ENCODE data around the gene ECI2.

Gene ECI2

DNA sequence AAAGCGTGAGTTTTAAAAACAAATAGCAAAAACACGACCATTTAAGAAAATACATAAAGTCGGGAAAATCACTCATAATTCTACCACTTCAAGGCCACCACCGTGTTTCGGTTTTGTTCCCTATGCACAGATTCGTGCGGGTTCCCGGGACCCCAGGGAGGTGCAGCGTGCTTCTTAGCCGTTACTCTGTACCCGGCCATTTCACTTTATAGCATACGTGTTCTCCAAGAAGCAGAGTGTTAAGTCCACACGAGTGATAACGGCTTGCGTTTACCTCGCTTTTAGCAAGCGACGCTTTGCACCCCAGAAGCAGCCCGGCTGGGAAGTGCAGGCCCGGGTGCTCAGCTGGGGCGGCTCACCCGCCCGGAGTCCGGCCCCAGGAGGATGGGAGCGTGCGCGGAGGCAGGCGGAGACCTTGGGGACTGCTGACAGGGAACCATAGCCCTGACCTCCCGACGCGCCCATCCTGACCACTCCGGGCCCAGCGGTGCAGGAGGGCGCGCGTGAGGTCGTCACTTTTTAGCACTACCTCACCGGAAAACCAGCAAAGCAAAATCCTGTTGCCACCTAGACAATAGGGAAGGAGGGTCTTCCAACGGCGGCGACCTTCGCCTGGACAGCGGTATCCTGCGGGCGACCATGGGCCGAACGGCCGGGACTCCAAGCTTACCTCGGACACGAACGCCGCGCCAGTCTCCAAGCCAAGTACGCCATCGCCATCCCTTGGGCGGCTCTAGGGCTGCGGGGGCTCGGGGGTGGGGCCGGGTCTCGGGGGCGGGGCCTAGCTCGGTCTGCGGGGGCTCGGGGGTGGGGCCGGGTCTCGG, at the start of gene ECI2:
ECI2 (minus strand) TSS at position 735 of the 824 bp plus-strand sequence; CDS start at position 720, 15 bp downstream.
- DNase-seq, result peak; percentile 39

DNA sequence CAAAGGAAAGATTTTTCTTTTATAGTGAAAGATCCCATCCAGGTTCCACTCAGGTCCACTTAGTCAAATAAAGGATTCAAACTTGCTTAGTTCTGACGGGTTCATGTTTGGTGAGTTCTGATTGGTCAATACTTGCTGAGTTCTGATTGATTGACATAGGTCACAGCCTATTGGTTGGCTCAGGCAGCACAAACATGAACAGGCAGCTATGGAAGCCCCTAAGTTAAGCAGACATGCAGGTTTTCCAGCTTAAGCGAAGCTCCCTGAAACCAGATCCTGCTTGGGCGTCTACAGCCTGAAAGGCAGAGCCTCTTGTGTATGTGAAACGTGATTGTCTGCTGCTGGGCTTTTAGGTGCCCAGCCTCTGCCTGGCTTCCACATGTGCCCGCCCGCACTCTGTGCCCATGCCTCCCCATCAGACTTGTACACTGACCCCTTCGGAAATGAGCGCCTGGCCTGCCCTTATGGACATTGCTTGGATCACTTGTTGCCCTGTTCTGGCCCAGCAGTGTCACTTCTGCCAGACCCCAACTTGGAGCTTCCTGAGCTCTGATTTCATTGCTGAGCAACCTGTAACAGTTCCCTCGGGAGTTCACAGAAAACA, 45.4 kb upstream of the ECI2 start:
- no peak for DNase-seq

GRCh38 chr6:4179960-4180651, 44.7 kb upstream of the ECI2 start:
- no peak for DNase-seq

DNA sequence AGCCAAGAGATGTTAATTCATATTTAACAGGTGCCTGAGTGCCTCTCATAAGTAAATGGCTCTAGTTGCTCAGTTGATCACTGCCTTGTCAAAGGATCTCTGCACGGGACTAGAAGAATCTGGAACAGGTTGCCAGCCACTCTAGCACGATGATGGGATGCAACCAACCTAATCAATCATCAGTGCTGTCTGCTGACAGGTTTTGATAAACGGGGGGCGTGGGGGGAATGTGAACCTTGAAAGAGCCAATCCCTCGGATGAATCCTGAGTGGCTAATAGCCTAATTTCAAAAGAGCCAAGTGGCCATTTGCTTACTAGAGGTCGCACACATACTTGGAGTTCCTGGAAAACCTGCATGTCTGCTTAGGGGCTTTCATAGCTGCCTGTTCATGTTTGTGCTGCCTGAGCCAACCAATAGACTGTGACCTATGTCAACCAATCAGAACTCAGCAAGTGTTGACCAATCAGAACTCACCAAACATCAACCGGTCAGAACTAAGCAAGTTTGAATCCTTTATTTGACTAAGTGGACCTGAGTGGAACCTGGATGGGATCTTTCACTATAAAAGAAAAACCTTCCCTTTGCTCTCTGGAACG, 43.5 kb upstream of the ECI2 start:
- no peak for DNase-seq

- DNase-seq, result no peak
Observed at GRCh38 chr6:4176907-4177306, 41.5 kb upstream of the ECI2 start.

- DNase-seq, result no peak
Observed at GRCh38 chr6:4174042-4174441, 38.7 kb upstream of the ECI2 start.

DNA sequence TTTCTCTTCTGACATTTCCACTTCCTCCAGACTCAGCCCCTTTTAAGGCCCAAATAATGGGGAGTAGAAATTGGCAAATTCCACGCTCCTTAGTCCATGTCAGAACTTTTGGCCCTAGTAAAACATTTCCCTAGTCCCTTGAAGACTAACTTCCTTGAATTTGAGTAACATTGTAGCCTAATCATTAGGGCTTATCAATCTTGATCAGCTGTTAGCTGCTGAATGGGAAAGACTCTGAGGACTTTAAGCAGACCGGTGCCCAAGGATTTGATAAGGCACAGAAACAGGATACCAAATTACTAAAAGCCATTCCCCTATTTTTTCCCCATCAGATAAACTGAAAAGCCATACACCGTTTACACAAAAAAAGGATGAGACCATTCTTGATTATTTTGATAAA, 37.0 kb upstream of the ECI2 start:
- no peak for DNase-seq

GRCh38 chr6:4170297-4170696, 34.9 kb upstream of the ECI2 start:
- no peak for DNase-seq

DNA sequence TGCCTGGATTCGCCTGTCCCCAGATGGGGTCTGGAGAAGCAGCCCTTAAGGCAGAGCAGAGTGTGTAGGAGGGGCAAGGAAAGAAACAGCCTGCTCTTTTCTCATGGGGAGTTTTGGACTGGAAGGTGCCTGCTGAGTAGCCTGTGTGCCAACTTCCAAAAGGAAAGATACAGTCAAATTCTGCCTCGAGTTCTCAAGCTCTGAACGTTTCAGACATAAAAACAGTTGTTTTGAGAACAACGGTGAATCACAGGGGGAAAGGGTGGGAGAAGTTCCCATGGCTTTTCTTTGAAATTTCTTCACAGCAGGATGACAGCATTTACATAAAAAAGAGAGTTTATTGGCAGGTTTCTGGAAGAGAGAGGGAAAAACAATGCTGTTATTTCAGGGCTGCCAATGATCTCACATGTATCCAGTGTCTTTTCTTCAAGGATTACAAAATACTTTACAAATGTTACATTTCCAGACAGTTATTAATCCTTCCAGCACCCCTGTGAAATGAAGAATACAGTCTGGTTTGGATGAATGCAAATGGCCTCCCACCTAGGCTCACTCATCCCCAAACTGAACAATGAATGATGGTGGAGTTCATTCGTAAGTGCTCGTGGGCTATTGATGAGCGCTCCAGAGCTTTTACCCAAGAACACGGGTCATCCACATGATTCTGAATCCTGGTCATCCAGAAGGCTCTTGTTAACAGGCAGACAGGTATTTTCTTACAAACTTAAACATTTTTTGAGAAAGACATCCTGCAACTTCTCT, 33.8 kb upstream of the ECI2 start:
- DNase-seq, result no peak

DNA sequence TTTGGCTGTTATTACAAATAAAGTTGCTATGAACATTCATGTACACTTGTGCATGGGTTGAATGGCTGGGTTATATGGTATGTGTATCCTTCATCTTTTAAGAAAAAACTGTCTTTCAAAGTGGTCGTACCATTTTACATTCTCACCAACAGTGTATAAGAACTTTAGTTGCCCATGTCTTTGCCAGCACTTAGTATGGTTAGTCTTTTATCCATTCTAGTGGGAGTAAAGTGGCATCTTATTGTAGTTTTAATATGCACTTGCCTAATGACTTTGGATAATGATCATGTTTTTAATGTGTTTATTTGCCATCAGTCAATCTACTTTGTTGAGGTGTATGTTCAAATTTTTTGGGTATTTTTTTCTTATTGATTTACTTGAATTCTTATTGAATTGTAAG, 32.5 kb upstream of the ECI2 start:
- no peak for DNase-seq

- no peak for DNase-seq
Observed at GRCh38 chr6:4167123-4167522, 31.7 kb upstream of the ECI2 start.

GRCh38 chr6:4164456-4164855, 29.1 kb upstream of the ECI2 start:
- no peak for DNase-seq

DNA sequence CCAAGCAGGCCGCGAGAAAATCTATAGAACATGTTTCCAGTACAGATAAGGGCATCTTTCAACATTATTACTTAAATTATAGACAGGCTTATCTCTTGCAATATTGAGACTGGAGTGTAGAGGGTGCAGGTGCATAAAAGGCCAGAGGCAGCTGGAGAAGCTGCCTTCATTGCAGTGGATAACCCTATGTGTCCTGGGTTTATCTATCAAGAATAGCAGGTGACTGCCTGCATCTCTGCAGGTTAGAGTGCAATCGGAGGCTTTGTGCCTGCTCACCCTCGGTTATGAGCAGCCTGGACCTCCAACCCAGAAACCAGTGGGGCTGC, 28.7 kb upstream of the ECI2 start:
- DNase-seq, result no peak

GRCh38 chr6:4163408-4164116, 28.2 kb upstream of the ECI2 start:
- no peak for DNase-seq

DNA sequence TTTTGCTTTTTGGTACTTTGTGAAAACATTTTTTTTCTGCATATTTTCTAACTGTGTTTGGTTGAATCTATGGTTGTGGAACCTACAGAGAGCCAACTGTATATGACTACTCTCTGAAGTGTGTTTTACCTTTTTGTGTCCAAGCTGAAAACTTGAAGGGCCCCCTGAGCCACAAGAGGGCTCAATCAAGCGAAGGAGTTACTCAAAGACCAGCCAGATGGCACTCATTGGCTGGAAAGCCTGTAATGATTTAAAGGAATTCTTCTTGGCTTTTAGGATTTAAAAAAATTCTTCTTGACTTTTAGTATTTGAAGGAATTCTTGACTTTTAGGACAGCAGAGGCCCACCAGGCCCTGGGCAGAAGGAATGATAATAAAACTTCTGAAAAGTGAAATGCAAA, 27.0 kb upstream of the ECI2 start:
- no peak for DNase-seq

DNA sequence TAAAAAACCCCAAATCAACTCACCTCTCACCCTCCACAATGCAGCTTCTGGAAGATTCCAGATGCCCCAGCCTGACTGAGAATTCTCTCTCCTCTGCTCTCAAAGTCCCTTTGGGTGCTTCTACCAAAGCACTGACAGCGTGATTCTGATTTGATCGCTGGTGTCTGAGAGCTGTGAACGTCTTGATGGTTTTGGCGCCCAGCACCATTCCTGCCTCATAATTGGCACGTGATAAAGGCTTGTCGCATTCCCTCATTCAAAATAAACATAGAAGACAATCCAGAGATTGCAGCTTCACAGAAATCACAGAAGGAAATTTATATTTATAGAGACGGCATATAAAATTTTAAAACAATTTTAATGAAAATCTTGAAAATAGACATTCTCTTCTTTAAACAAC, 24.1 kb upstream of the ECI2 start:
- no peak for DNase-seq

- no peak for DNase-seq
Observed at GRCh38 chr6:4157506-4157905, 22.1 kb upstream of the ECI2 start.

- peak; percentile 74 for DNase-seq
Observed at GRCh38 chr6:4155848-4156466, 20.6 kb upstream of the ECI2 start.

GRCh38 chr6:4153514-4153985, 18.2 kb upstream of the ECI2 start:
- no peak for DNase-seq

- no peak for DNase-seq
Observed at GRCh38 chr6:4145083-4145482, 9.7 kb upstream of the ECI2 start.

DNA sequence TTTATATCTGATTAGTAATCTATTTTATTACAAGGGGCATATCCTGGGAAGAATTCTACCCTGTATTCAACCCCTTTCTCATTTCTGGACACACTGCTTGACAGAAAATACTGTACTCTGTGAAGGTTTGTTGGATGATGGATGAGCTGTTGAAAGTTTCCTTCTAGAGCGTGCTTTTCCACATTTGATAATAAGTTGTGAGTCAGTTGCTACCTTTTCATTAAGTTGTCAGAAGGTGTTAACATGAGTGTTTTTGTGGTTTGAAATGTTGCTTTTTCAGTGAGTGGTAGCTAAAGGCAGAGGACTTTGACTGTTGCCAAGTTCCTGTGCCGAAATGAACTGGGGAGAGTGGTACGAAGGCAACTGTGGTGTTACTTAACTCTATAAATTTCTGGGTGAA, 3.9 kb upstream of the ECI2 start:
- no peak for DNase-seq

DNA sequence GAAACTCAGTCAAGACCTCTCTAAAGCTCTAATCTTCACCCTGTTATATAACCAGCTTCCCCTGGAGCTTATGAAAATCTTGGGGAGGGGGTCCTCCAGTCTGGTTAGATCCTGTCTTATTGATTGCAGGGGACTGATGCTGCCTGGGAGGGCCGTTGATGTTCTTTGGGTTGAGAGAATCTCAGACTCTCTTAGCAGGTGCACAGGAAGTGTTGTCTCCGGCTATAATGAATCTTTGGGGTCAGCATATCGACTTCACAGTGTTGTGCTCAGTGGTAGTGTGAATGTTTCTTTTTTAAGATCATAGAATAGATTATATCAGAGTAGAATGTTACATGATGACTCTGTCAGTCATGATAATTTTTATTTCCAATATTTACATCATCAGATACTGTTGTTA, 2.8 kb upstream of the ECI2 start:
- no peak for DNase-seq
